ENCODE measurements around the gene CUL3.

DNA sequence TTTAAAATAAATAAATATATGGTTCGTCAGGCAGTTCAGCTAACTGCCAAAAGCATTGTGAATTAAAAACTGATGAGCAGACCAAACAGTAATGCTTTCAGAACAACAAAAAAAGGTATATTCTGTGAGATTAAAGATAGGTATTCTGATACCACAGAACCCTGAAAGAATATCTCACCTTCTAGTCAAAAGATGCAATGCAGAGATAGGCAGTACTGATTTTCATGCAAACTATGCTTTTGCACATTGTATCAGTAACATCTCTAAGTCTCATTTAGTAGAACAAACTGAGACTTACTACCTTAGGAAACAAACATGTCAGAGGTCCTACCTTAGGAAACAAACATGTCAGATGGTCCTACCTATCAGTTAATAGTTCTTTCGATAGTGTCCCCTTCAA, 32.4 kb downstream of the CUL3 start:
- TF ChIP-seq, protein P1, sequence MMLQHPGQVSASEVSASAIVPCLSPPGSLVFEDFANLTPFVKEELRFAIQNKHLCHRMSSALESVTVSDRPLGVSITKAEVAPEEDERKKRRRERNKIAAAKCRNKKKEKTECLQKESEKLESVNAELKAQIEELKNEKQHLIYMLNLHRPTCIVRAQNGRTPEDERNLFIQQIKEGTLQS (IDR thresholded peaks at IDR 0.05; ENCODE audit: insufficient read depth, low read depth, low read length): no peak
- TF ChIP-seq, protein P2, sequence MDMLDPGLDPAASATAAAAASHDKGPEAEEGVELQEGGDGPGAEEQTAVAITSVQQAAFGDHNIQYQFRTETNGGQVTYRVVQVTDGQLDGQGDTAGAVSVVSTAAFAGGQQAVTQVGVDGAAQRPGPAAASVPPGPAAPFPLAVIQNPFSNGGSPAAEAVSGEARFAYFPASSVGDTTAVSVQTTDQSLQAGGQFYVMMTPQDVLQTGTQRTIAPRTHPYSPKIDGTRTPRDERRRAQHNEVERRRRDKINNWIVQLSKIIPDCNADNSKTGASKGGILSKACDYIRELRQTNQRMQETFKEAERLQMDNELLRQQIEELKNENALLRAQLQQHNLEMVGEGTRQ (IDR thresholded peaks at IDR 0.05; ENCODE audit: low read length): no peak
- TF ChIP-seq, protein P3, sequence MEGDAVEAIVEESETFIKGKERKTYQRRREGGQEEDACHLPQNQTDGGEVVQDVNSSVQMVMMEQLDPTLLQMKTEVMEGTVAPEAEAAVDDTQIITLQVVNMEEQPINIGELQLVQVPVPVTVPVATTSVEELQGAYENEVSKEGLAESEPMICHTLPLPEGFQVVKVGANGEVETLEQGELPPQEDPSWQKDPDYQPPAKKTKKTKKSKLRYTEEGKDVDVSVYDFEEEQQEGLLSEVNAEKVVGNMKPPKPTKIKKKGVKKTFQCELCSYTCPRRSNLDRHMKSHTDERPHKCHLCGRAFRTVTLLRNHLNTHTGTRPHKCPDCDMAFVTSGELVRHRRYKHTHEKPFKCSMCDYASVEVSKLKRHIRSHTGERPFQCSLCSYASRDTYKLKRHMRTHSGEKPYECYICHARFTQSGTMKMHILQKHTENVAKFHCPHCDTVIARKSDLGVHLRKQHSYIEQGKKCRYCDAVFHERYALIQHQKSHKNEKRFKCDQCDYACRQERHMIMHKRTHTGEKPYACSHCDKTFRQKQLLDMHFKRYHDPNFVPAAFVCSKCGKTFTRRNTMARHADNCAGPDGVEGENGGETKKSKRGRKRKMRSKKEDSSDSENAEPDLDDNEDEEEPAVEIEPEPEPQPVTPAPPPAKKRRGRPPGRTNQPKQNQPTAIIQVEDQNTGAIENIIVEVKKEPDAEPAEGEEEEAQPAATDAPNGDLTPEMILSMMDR (IDR thresholded peaks at IDR 0.05; ENCODE audit: control extremely low read depth in 1 of 3, insufficient read depth in 1 of 3, low read depth in 1 of 3, low read length in 3 of 3): no peak

Measured in H1 (cell line).